GM19372 (cell line): ENCODE measurements around the gene IQCH.

Source experiments
- ATAC-seq: cut with Tn5 transposase; IDR thresholded peaks from one replicate; pipeline ENCODE4 v1.9.1; 2021; ENCODE audit warnings: mild to moderate bottlenecking, low read depth, moderate library complexity; ENCODE audit not compliant: unreplicated experiment

IQCH gene

DNA sequence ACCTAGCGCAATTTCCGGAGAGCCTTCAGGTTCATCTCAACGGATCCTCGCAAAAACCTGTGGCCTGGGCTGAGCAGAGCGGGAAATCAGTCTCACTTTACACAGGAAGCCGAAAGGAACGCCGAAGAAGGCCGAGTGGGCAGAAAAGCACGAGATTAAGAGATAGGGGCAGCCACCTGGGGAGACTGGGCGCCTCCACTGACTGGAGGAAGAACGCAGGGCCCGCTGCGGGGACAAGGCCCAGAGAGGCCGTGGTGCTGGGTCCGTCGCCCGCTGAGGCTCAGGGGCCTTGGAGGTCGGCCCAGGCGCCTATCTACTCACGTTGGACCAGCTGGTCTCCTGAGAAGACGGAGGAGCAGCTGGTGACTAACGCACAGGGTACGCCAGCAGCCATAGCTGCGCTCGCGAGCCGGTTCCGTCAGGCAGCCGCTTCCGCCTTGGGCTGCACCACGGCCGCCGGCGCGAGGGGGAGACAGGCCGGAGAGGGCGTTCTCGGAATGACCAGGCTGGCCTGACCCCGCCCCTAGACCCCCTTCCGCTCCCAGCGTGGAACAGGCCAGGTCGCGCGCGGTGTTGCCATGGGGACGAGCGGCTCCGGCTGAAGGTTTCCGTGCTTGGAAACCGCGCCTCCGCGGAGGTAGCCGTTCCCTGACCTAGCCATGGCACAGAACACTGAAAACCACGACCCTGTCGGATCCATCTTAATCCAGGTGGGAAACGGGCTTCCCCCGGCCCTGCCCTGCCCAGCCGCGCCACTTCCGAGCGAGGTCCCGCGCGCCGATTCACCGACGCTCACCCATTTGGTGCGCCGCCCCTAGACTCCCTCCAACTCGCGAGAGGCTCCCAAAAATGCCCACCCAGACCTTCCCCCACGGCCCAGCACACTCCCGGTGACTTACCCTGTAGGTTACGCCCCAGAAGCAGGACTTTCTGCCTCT lies at the start of gene IQCH, which contains the start of gene AAGAB:
IQCH (plus strand) TSS at position 549 of the 938 bp plus-strand sequence; CDS start at position 660, 111 bp downstream.
AAGAB (minus strand) TSS at position 424 of the 938 bp plus-strand sequence; CDS start at position 394, 30 bp downstream.
- peak; percentile 94 for ATAC-seq

DNA sequence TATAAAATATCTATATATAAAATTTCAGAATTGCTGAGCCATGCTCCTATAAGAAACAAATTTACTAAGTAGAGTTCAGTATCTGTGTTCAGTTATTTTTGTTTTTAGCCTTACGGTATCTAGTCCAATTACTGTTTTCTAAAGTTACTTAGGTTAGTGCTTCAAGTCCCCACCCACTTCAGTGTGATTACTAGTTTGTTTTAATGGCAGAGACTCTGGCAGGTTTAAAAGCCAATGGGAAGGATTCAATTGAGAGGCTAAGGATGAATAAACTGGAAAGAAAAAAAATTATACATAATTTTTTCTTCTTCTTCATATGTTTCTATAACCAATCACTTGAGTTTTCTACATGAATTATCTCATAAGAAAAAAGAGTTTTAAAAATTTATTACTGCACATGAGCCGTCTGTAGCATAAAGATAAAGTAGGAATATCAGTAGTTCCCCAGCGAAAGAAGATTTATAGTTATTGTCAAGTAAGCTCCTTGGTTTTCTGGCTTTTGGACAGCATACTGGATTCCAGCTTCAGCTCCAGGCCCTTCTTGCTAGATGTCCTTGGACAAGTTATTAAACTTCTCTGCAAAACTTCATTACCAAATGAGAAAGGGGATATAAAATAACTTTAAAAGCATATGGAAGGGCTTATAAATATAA lies 46.9 kb upstream of the IQCH start:
- ATAC-seq = no peak

DNA sequence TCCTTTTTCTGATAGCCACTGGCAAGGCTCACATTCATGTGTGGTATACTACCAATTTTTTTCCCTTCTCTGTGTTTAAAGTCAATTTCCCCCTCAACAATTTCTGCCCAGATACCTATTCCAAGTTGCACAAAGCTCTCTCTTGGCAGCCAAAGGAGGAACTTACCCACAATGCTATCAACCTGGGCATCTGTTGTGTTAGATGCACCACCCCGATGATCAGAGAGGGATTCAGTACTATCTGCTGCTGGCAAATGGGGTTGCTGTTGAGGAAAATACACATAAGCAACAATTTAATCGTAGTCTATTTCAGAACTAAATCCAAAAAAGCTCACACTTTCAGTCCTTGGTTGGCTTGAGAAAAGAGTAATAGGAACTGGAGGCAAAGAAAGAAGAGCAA lies 46.2 kb upstream of the IQCH start:
- ATAC-seq = no peak

DNA sequence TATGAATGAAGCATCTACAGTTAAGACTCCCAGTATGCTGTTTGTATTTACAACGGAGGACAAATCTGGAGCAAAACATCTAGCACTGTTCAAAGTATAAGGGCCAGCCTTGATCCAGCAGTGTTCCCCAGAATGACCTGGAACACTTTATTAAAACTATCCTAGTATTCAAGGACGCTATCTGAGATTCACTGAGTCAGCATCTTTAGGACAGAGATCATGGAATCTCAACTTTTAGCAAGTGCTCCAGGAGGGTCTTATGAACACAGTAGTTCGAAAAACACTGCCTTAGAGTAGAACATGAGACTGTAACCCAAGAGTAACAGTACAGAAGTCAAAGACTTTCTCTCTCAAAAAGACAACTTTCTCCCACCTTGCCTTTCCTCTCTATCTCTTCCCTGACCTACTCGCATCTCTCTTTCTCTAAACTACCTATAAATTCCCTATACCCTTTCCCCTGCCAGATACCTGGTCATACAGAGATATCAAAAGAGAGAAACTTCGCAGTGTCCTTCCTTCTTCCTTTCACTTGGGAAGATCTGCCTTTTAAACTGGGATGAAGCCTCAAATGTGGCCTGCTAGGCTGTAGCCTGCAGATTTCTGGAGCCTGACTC lies 43.9 kb upstream of the IQCH start:
- no peak for ATAC-seq

DNA sequence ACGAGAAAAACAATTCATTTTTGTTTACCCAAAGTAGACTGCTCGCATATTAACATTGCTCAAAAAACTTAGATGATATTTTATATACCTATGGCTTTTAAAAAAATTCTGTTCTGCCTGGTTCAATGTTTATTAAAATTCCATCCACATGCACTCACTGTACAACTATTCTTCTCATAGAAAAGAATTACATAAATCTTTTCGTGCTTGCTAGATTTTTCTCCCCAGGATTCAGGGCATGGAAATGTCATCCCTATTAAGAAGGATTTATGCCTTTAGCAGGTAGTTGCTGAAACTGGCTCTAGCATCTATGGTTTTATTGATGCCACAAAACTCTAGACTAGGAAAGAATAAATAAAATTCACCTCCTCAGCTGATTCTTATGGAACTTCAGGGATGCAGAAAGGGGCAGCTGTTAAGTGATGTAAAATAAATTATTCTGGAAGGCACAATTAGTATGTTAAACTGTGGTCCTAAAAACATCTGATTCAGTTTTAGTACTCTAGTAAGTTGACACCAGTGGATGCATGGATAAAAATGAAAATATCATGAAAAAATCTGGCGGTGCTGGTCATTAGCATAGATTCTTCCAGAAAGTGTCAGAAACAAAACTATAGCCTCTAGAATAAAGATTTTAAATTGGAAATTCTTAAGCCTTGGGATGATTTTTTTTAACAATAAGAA lies 41.8 kb upstream of the IQCH start:
- ATAC-seq = no peak

DNA sequence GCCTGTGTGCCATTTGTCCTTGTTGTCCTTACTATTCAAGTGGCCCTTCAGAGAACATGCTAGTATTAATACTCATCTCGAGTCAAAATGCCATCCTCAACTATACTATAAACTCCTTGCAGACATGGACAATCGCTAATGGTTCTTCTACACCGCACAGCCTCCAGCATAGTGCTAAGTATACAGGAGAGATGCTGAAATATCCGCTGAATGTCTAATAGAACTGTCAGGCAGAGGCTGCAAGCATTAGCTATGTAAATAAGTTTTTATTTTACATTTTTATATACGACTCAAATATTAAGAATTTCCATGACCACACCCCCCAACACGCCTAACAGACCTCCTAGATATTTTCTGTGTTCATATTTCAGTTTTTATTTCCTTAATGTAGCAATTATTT lies 39.5 kb upstream of the IQCH start:
- no peak for ATAC-seq

DNA sequence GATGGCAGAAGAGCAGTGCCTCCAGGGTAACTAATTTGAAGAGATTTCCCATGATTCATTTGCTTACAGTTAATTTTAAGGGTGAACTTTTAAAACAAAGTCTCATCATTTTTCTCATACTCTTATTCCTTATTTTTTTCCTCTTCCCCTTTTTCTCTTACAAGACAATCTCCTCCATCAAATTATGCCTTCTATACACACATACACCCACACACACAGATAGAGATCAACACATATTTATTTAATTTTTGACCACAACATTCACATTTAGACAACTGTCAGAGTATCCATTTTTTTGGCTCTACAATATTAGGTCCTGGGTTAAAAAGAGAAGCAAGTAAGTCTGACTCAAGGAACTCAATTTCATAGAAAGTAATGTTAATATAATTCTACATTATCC lies 37.7 kb upstream of the IQCH start:
- ATAC-seq = no peak

DNA sequence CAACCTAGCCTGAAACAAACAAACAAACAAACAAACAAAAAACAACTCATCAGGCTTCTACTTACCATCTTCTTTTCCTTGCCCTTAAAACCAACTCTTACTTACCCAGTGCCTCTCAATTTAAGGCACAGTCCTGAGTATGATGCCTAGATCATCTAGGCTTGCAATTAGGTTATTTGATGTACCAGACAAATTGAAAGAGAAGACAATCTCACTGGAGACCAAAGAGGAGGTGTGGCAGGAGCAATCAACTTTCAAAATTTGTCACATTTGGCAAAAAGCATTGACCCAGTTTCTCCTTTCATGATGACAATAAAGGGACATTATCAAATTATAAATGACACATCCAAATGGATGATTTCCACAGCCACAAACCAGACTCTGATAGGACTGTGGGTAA lies 36.2 kb upstream of the IQCH start:
- no peak for ATAC-seq

DNA sequence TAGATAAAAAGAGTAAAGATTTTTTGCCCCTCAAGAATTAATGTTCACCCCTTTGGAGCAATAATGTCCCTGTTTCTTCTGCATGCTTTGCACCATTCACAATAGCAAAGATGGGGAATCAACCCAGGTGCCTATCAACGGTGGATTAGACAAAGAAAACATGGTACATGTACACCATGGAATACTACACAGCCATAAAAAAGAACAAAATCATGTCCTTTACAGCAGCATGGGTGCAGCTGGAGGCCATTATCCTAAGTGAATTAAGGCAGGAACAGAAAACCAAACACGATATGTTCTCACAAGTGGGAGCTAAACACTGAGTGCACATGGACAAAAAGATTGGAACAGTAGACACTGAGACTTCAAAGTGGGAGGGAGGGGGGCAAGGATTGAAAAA lies 35.3 kb upstream of the IQCH start:
- no peak for ATAC-seq

DNA sequence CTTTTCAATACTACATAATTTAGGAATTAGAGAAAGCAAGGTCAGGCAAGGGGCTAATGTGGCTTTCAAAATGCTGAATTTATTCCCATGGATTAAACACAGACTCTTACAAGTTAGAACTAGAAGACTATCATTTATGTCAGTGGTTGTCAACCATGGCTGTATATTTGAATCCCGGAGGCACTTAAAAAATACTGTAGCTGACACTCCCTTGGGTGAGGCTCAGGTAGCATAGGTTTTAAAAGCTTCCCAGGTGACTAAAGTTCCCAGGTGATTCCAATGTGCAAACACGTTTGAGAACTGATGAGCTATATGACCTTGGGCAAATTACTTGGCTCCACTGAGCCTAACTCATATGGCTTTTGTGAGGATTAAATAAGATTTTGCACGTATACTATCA lies 29.7 kb upstream of the IQCH start:
- ATAC-seq = no peak

DNA sequence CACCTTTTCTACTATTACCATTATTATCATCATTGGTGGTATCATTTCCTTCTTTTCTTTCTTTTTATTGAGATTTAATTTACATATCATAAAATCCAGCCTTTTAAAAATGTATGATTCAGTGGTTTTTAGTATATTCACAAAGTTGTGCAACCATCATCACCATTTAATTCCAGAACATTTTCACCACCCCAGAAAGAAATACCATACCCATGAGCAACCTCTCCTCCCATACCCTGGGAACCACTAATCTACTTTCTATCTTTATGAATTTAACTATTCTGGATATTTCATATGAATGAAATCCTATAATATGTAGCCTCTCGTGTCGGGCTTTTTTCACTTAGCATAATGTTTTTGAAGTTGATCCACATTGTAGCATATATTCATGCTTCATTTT lies 29.2 kb upstream of the IQCH start:
- ATAC-seq = no peak

DNA sequence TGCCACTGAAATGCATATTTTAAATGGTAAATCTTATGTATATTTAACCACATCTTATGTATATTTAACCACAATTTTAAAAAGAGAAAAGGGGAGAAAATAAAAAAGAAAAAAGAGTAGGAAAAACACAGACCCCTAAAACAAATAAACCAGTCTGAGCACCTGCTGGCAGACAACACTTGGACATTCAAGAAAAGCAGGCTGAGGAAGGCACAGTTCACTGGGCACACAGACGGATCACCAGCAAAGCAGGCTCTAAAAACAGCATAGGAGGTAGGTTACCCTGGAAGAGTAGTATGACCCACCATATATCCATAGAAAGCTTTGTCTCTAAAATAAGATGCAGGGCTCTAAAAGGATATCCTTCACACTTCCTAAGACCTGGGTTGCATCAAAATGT lies 27.2 kb upstream of the IQCH start:
- no peak for ATAC-seq

DNA sequence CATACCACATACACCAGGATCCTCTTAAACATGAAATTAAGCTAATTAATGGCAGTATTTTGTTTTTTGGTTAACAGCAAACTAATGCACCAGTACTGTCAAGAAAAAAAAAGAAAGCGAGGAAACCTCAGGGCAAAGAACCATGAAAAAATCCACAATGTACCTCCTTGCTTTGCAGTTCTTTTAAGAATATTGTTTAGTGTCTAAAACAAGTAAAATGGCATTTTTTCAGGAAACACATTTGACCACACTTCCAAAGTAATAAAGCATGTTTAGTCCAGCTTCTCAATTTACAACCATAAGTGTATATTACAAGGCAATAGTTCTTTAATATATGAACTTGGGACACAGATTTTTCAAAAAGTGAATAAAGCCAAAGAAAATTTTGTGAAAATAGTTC lies 26.7 kb upstream of the IQCH start:
- no peak for ATAC-seq

DNA sequence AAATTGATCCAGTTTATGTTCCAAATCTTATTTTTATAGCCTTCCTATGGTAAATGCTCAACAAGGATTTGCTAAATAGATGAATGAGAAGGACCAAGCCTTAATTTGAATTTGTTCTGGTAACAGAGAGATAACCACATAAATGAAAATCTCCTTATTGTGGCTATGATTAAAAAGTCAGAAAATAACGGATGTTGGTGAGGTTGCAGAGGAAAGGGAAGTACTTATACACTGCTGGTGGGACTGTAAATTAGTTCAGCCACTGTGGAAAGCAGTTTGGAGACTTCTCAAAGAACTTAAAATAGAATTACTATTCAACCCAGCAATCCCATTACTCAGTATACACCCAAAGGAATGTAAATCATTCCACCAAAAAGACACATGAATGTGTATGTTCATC lies 26.3 kb upstream of the IQCH start:
- no peak for ATAC-seq

DNA sequence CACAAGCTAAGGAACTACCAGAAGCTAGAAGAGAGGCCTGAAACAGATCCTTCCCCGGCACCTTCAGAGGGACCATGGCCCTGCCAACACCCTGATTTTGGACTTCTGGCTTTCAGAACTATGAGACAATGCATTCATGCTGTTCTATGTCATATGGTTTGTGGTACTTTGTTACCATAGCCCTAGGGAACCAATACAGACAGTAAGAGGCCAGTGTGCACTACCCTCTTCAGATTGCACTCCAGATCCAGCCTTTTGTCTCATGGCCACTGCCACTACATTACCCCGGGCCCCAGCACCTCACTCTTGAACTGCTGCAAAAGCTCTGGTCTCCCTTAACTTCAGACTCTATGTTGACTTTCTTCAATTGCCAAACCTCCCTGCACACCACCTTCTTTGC lies 24.1 kb upstream of the IQCH start:
- no peak for ATAC-seq

DNA sequence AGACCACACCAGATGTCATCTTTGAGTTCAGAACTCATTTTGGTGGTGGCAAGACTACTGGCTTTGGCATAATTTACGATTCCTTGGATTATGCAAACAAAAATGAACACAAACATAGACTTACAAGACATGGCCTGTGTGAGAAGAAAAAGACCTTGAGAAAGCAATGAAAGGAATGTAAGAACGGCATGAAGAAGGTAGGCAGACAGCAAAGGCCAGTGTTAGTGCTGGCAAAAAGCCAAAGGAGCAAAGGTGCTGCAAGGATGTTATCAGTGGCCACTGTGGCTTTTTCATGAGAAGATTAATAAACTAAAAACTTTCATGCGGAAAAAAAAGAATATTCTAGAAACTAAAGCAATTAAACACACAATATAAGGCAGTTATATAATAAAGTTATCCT lies 22.0 kb upstream of the IQCH start:
- ATAC-seq = no peak

DNA sequence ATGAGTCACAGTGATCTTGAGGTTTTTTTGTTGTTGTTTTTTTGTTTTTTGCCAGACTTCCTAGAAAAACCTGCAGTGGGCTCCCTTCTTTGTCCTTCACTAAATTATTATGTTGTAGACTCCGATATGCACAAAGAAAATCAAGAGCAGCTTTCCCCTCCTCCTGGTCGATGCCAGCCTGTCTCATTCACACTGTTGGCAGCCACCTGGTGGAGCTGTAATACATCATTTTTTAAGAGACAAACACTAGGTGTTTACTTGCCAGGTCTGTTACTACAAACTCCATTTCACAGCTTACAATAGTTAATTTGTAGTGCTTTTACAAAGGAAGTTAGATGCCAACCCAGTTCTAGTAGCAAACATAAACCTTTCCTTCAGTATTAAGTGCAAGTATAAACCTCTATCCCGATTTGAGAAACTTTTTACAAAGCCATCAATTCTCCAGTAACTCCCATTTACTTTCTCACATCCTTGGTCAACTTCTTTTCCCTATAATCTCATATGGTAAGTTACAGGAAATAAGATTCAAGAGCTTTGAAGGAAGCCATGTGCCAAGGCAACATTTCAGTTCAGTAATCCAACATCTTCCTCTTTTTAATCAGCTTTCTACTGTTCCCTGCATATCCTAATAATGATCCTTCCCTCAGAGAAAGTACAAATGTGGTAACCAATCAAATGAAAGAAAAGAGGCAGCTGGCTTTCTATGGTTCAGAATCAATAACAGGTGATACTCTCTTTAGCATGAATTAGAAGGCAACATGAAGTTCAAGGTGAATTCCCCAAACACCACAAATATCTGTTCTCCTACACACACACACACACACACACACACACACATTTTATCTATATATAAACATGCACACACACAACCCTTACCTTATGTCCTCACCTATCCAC lies 14.1 kb upstream of the IQCH start:
- ATAC-seq = no peak

DNA sequence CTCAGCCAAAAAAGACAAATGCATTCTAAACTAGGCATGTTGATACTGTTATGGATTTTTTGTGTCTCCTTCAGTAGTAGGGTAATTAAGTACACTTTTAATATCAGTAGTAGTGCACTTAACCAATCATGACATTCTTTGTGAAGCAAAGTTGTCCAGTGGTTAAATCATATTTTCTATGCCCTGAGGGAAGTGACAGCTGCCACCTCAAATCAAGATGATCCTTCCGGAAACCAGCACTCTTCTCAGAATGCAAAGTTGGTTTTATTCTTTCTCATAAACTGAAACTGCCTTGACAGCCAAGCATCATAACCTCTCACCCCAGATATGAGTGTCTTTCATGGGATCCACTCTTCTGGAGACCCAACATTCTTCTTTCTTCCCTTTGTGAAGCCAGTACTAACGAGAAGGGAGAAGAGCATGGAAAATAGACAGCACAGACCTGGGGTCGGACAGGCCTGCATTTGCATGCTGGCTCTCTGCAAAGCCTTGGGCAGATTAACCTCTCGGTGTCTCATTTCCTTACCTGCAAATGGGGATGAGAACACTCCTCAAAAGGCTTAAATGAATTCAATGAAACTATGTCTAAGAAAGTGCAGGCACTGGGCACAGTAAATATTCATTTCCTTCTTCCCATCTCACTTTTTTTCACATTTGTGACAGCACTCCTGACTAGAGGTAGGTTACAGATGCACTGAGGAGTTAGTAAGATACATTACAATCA lies 13.3 kb upstream of the IQCH start:
- no peak for ATAC-seq

DNA sequence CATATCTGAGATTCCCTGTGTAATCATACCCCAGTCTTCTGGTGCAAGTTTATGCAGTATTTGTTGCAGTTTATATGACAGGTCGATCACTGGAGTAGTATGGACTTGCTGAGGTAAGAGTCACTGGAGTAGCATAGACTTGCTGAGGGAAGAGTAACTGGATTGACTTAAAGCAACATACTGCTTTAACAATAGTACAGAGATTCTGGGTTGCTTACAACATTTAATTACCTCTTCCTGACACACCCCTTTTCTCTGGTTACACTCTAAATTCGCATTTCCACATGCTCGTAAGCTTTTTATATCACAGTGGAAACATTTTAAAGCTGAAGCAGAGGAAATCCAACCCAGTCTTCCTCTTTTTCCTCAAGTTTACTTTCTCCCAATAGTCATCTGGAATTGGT lies 11.9 kb upstream of the IQCH start:
- ATAC-seq = no peak
